IPS DF 6.9 (cell line): ENCODE results near the gene CSTPP1.

Experiments
- DNase-seq: peaks from one replicate; pipeline ENCODE4 v3.0.0-alpha.2; 2013; ENCODE audit warnings: low read depth, low spot score
- H3K27ac ChIP-seq: one replicate; pipeline ENCODE4 v1.5.1; 2013; ENCODE audit warnings: low read length, control low read depth
- H3K27me3 ChIP-seq: 2 replicates; pipeline ENCODE4 v1.6.1; 2013; ENCODE audit warnings: mild to moderate bottlenecking, low read length; ENCODE audit not compliant: control insufficient read depth, insufficient read depth
- H3K36me3 ChIP-seq: 2 replicates; pipeline ENCODE4 v1.6.1; 2013; ENCODE audit warnings: low read length; ENCODE audit not compliant: control insufficient read depth, insufficient read depth
- H3K4me1 ChIP-seq: 2 replicates; pipeline ENCODE4 v1.6.1; 2013; ENCODE audit warnings: low read length; ENCODE audit not compliant: control insufficient read depth, insufficient read depth
- H3K4me3 ChIP-seq: 2 replicates; pipeline ENCODE4 v1.5.1; 2013; ENCODE audit warnings: mild to moderate bottlenecking, low read length
- H3K9me3 ChIP-seq: 2 replicates; pipeline ENCODE4 v1.6.1; 2013; ENCODE audit warnings: low read length, inconsistent platforms; ENCODE audit not compliant: control insufficient read depth, insufficient read depth
- WGBS: extraction: QIAGEN DNeasy Blood & Tissue Kit; methylation state at CpG from one replicate; pipeline ENCODE4 v1.1.7; 2013; ENCODE audit warnings: mixed read lengths, missing lambda C conversion rate; ENCODE audit not compliant: insufficient read length, insufficient coverage; 5-methylcytosine and 5-hydroxymethylcytosine counted together

The CSTPP1 gene

DNA sequence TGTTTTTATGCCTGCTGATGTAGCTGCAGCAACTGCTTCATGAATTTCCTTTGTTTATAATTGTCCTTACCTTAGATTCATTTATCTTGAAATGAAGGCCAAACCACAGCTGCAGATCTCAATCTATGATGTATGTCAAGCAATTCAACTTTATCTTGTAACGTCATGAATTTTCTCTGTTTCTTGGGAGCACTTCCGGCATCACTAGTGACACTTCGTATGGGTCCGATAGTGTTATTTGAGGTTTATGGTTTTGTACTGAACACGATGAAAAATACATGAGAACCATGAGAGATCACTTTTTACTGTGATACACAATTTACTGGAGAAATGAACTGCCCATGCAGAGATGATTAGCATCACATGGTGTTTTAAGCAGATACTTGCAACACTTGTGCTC, 98.5 kb downstream of the CSTPP1 start:
- DNase-seq = no peak
- H3K27ac ChIP-seq = no peak overlapping the region
- H3K4me1 ChIP-seq = no peaks in the 10 kb centered on the region
- H3K4me3 ChIP-seq = no peak overlapping the region
- no peaks in the 10 kb centered on the region for H3K36me3 ChIP-seq
- no peaks in the 10 kb centered on the region for H3K9me3 ChIP-seq
- H3K27me3 ChIP-seq = no peaks in the 10 kb centered on the region
- no CpG with 5 or more reads among the region's 5 CpGs for WGBS

- no CpG with 5 or more reads among the region's 6 CpGs for WGBS
- no peaks in the 10 kb centered on the region for H3K9me3 ChIP-seq
- H3K27me3 ChIP-seq = no peaks in the 10 kb centered on the region
- no peak overlapping the region for H3K4me3 ChIP-seq
- no peak overlapping the region for H3K27ac ChIP-seq
- H3K36me3 ChIP-seq = no peaks in the 10 kb centered on the region
- no peaks in the 10 kb centered on the region for H3K4me1 ChIP-seq
- no peak for DNase-seq
Measured at GRCh38 chr11:47044119-47044518, 107.6 kb downstream of the CSTPP1 start.

DNA sequence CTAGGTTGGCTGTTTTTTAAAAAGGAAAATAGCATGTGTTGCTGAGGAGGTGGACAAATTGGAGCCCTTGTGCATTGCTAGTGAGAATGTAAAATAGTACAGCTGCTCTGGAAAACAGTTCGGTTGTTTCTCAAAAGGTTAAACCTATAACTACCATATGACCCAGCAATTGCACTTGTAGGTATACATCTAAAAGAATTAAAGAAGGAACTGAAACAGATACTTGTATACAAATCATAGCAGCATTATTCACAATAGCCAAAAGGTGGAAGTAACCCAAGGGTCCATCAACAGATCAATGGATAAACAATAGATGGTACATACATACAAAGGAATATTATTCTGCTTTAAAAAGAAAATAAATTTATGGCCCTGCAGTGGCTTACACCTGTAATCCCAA, 111.4 kb downstream of the CSTPP1 start:
- Histone ChIP-seq H3K9me3 (no peaks in the 10 kb centered on the region), H3K4me1 (no peaks in the 10 kb centered on the region), H3K36me3 (no peaks in the 10 kb centered on the region), H3K27ac (no peak overlapping the region), H3K4me3 (no peak overlapping the region), H3K27me3 (no peaks in the 10 kb centered on the region)
- no peak for DNase-seq
- no CpG with 5 or more reads among the region's 1 CpG for WGBS

GRCh38 chr11:47050284-47050683, 113.7 kb downstream of the CSTPP1 start:
- Histone ChIP-seq H3K27ac (no peak overlapping the region), H3K9me3 (no peaks in the 10 kb centered on the region), H3K27me3 (no peaks in the 10 kb centered on the region), H3K36me3 (no peaks in the 10 kb centered on the region), H3K4me1 (no peaks in the 10 kb centered on the region), H3K4me3 (no peak overlapping the region)
- WGBS = no CpG with 5 or more reads among the region's 1 CpG
- DNase-seq = no peak

- no CpG with 5 or more reads among the region's 1 CpG for WGBS
- no peak for DNase-seq
- Histone ChIP-seq H3K36me3 (no peaks in the 10 kb centered on the region), H3K9me3 (no peaks in the 10 kb centered on the region), H3K4me3 (no peak overlapping the region), H3K4me1 (no peaks in the 10 kb centered on the region), H3K27ac (no peak overlapping the region), H3K27me3 (no peaks in the 10 kb centered on the region)
Measured at GRCh38 chr11:47051217-47051616, 114.7 kb downstream of the CSTPP1 start.

- Histone ChIP-seq H3K4me1 (no peaks in the 10 kb centered on the region), H3K9me3 (no peaks in the 10 kb centered on the region), H3K4me3 (no peak overlapping the region), H3K27me3 (no peaks in the 10 kb centered on the region), H3K36me3 (no peaks in the 10 kb centered on the region), H3K27ac (no peak overlapping the region)
- no peak for DNase-seq
- no CpG with 5 or more reads among the region's 7 CpGs for WGBS
Measured at GRCh38 chr11:47052165-47052564, 115.6 kb downstream of the CSTPP1 start.

DNA sequence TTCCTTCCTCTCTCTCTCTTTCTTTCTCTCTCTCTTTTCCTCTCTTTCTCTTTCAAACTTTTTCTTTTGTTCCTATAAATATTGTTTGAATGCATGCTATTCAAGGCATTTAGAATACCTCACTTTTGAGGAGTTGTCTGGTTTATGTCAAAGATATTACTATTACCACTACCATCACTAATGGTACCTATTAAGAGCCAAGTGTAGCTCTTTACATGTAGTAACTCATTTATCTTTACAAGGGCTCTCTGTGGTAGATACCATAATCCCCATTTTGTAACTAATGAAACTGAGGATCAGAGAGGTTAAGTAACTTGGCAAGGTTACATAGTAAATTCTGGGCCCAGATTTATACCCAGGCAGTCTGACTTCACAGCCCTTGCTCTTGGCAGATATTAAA, 116.0 kb downstream of the CSTPP1 start:
- Histone ChIP-seq H3K4me3 (no peak overlapping the region), H3K4me1 (no peaks in the 10 kb centered on the region), H3K9me3 (no peaks in the 10 kb centered on the region), H3K27me3 (no peaks in the 10 kb centered on the region), H3K36me3 (no peaks in the 10 kb centered on the region), H3K27ac (no peak overlapping the region)
- DNase-seq = no peak

DNA sequence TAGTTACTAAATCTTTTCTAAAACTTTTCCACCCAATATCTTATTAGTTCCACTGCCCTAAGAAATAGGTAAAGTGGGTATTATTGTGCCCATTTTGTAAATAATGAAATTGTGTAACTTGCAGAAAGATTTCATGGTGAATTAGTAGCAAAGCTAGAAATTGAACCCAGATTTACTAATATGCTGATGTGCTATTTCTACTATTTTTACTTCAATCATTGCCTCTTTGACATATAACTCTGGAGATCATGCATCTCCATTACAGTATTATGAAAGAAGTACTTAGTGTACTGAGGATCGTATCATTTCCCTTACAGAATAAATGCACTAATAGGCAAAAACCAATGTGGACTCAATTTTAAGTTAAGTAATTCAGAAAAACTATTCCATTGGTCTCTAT, 119.0 kb downstream of the CSTPP1 start:
- Histone ChIP-seq H3K27ac (no peak overlapping the region), H3K27me3 (no peaks in the 10 kb centered on the region), H3K4me3 (no peak overlapping the region), H3K36me3 (no peaks in the 10 kb centered on the region), H3K4me1 (no peaks in the 10 kb centered on the region), H3K9me3 (no peaks in the 10 kb centered on the region)
- WGBS = no CpG with 5 or more reads among the region's 1 CpG
- no peak for DNase-seq

DNA sequence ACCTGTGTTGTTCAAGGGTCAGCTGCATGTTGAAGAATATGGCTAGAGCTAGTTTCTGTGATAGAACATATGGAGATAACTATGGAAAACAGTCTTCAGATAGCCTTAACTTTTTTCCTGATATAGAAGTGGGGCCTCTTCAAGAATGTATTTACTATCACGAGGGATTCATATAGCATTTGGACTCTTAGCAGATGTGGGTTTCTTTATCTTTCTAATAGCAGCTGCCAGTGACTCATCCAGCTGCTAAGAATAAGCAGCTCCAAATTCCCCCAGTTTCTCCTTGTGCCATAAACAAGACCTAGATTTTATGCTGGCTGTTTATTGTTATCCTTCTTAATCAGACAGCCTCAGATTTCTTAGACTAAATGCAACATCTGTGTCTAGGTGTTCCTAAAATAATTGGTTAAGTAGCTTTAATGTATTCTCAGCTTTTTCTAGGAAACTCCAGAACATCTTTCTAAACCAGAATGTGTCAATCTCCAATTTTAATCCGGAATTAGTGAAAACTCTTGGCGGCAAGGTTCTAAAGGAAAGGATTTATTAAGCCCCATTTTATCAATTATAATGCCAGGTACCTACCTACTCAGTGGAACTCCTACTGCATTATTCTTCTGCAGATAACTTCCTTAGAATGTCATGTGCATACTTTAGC, 119.8 kb downstream of the CSTPP1 start:
- Histone ChIP-seq H3K9me3 (no peaks in the 10 kb centered on the region), H3K27me3 (no peaks in the 10 kb centered on the region), H3K4me1 (no peaks in the 10 kb centered on the region), H3K36me3 (no peaks in the 10 kb centered on the region), H3K4me3 (no peak overlapping the region), H3K27ac (no peak overlapping the region)
- DNase-seq = no peak
- no CpG with 5 or more reads among the region's 3 CpGs for WGBS

DNA sequence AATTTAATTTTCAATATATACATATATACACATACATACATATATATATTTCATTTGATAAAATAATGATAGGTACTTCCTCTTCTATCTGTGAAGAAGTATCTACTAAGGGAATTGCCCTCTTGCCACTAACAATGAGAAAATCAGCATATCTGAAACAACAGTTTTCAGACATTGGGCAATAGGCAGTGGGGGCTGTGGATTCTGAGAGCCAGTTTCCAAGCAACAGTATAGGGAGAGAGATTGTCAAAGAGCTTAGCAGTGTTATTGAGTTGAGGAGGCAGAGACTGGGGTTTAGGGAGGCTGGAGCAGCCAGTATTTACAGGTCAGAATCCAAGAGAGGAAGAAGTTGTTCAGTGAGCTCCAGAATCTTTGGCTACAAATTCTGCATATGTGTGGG, 120.8 kb downstream of the CSTPP1 start:
- no peak overlapping the region for H3K27ac ChIP-seq
- H3K9me3 ChIP-seq = no peaks in the 10 kb centered on the region
- H3K36me3 ChIP-seq = no peaks in the 10 kb centered on the region
- H3K27me3 ChIP-seq = no peaks in the 10 kb centered on the region
- H3K4me3 ChIP-seq = no peak overlapping the region
- H3K4me1 ChIP-seq = no peaks in the 10 kb centered on the region
- DNase-seq = no peak

GRCh38 chr11:47060807-47061206, 124.2 kb downstream of the CSTPP1 start:
- Histone ChIP-seq H3K27ac (no peak overlapping the region), H3K4me1 (no peaks in the 10 kb centered on the region), H3K27me3 (no peaks in the 10 kb centered on the region), H3K4me3 (no peak overlapping the region), H3K9me3 (no peaks in the 10 kb centered on the region), H3K36me3 (no peaks in the 10 kb centered on the region)
- DNase-seq = no peak
- no CpG with 5 or more reads among the region's 2 CpGs for WGBS
